Central memory CD4-positive, alpha-beta T cell (primary cell): ENCODE results near the gene MS4A4A.

Experiments
- DNase-seq: peaks from one replicate; pipeline ENCODE4 v3.0.0; 2022

MS4A4A gene

GRCh38 chr11:60303661-60304060, 23.2 kb downstream of the MS4A4A start:
- no peak for DNase-seq

GRCh38 chr11:60305906-60306619, 25.6 kb downstream of the MS4A4A start:
- DNase-seq, result no peak

- DNase-seq, result no peak
Observed at GRCh38 chr11:60307507-60308195, 27.2 kb downstream of the MS4A4A start.

GRCh38 chr11:60310407-60310998, 30.0 kb downstream of the MS4A4A start:
- DNase-seq, result no peak

GRCh38 chr11:60314635-60315321, 34.3 kb downstream of the MS4A4A start:
- DNase-seq, result no peak

GRCh38 chr11:60315871-60316270, 35.4 kb downstream of the MS4A4A start:
- no peak for DNase-seq

GRCh38 chr11:60316317-60316716, 35.9 kb downstream of the MS4A4A start:
- no peak for DNase-seq

- no peak for DNase-seq
Observed at GRCh38 chr11:60318726-60319125, 38.3 kb downstream of the MS4A4A start.

- no peak for DNase-seq
Observed at GRCh38 chr11:60321051-60321450, 40.6 kb downstream of the MS4A4A start.

- no peak for DNase-seq
Observed at GRCh38 chr11:60326955-60327354, 46.5 kb downstream of the MS4A4A start, which contains the start of gene MS4A6E. Gene MS4A6E, plus strand, starts transcription at chr11:60327255. Its CDS starts 7,641 bp downstream, at chr11:60334896.

GRCh38 chr11:60328460-60328859, 48.0 kb downstream of the MS4A4A start:
- DNase-seq, result no peak

GRCh38 chr11:60332846-60333245, 52.4 kb downstream of the MS4A4A start:
- DNase-seq, result no peak

- DNase-seq, result peak; percentile 23
Observed at GRCh38 chr11:60334005-60334620, 53.6 kb downstream of the MS4A4A start.

GRCh38 chr11:60336767-60337391, 56.4 kb downstream of the MS4A4A start:
- no peak for DNase-seq

- no peak for DNase-seq
Observed at GRCh38 chr11:60338053-60338452, 57.6 kb downstream of the MS4A4A start.

GRCh38 chr11:60339356-60339755, 58.9 kb downstream of the MS4A4A start:
- DNase-seq, result no peak

- no peak for DNase-seq
Observed at GRCh38 chr11:60343094-60343704, 62.7 kb downstream of the MS4A4A start.

GRCh38 chr11:60344146-60344545, 63.7 kb downstream of the MS4A4A start:
- no peak for DNase-seq

GRCh38 chr11:60345489-60345888, 65.0 kb downstream of the MS4A4A start:
- no peak for DNase-seq

GRCh38 chr11:60347084-60347797, 66.8 kb downstream of the MS4A4A start:
- no peak for DNase-seq

- DNase-seq, result no peak
Observed at GRCh38 chr11:60348116-60348515, 67.7 kb downstream of the MS4A4A start.
